Activated CD4-positive, alpha-beta memory T cell treated with anti-CD3 and anti-CD28 coated beads, Interleukin-2, amount 10 ng/mL, durations not matched to agents 7 days and 5 days (primary cell): Measurements from ENCODE around the gene TRAPPC2L. TPM values are rescaled to one million over a fixed set of nuclear protein-coding genes. Genes with fewer than 3 reads are reported as not detected.

ENCODE experiments used
- CTCF ChIA-PET: fragments of 350-600 bp; sonication (Branson Sonifier 250); formaldehyde crosslinking; loops from one replicate; lab custom pipeline; 2021; ENCODE audit warnings: antibody characterized with exemption, inconsistent platforms; lab: Charles Lee
- POLR2A ChIA-PET: fragments of 350-600 bp; sonication (Branson Sonifier 250); formaldehyde crosslinking; loops from one replicate; lab custom pipeline; 2021; ENCODE audit warnings: antibody characterized with exemption; lab: Charles Lee
- DNase-seq: peaks from one replicate; pipeline ENCODE4 v3.0.0-alpha.2; 2020
- H3K27ac Mint-ChIP-seq: one replicate; pipeline ENCODE4 v1.8.0; 2021; ENCODE audit warnings: mild to moderate bottlenecking, mixed read lengths
- H3K27me3 Mint-ChIP-seq: one replicate; pipeline ENCODE4 v1.8.0; 2021; ENCODE audit warnings: mixed read lengths
- H3K36me3 Mint-ChIP-seq: one replicate; pipeline ENCODE4 v1.8.0; 2021; ENCODE audit warnings: low read depth, mixed read lengths
- H3K4me1 Mint-ChIP-seq: one replicate; pipeline ENCODE4 v1.8.0; 2021; ENCODE audit warnings: mixed read lengths
- H3K4me3 Mint-ChIP-seq: one replicate; pipeline ENCODE4 v1.8.0; 2021; ENCODE audit warnings: mild to moderate bottlenecking, mixed read lengths
- H3K9me3 Mint-ChIP-seq: one replicate; pipeline ENCODE4 v1.8.0; 2021; ENCODE audit warnings: mixed read lengths
- total RNA-seq, 2 experiments: library from RNA; stranded (reverse); gene quantifications; one replicate each; pipeline ENCODE4 v1.2.3, GENCODE V29; 2021

Gene TRAPPC2L
- total RNA-seq, 2 experiments from 2014 or later, result 44.9 to 45.8 TPM

DNA sequence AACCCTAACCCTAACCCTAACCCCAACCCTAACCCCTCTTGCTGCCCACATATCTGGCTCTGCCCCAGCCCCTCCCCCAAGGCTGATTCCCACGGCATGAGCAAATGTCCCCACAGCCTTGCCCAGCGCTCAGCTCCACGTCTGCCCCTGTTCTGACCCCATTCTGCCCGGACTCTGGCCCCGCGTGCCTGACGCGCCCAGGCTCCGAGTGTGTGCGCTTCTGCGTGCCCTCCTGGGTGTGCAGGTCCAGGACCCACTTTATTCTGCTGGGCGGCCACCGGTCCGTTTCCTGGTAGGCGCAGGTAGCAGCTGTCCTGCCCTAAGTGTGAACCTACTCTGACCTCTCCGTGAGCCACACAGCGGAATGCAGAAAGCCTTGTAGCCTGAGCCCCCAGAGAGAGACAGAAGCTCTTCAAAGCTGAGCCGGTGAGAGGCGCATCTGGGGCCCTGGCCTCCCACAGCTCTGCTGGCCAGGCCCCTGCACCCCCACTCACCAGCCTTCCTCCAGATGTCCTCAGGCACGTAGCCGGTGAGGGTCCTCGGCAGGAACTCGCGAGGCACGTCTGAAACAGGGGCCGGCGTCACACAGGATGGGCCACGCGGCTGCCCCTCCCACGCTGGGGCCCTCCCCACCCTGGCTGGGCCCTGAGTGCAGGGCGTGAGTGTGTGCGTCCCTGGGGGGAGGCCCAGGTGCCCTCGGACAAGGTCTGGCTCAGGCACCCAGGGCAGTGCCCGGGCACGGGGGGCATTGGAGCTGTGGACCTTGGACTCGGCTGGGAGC is 23.5 kb downstream of the TRAPPC2L start:
- no peak for DNase-seq
- Mint-ChIP-seq H3K4me1 (peaks cover 3% of the 10 kb centered on the region), H3K27ac (no peak overlapping the region), H3K9me3 (no peaks in the 10 kb centered on the region), H3K27me3 (no peaks in the 10 kb centered on the region), H3K36me3 (no peaks in the 10 kb centered on the region), H3K4me3 (no peak overlapping the region)
- ChIA-PET CTCF (no interaction called here), POLR2A (interaction anchor here (0.6 kb wide), 1 partner anchor 23 kb away, joined by 3 read pairs; no protein-coding TSS in a partner anchor)

DNA sequence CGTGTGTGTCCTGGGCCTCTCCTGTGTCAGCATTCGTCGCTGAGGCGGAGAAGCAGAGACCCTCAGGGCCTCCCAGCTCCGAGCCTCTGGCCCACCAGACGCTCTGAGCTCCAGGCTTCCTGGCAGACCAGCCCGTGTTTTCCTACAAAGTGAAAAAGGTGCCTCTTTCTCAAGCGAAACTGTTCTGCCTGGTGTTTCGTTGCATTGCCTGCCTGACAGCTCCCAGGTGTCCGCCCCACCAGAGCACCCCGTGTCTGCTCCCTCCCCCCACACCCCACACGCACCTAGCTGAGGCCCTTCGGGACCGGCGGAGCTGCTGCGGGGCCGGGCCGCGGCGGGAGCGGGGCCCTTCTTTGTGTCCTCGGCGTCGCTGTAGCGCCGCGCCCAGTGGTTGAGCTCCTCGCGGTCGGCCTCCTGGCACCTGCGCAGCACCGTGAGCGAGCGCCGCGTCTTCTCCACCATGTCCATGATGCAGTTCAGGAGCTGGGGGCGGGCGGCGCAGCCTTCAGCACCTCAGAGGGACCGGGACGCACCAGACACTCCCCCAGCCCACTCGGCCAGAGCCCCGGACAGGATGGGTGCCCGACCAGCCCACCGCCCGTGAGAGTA is 24.2 kb downstream of the TRAPPC2L start:
- no peak for DNase-seq
- Mint-ChIP-seq H3K27ac (no peak overlapping the region), H3K9me3 (no peaks in the 10 kb centered on the region), H3K27me3 (no peaks in the 10 kb centered on the region), H3K36me3 (no peaks in the 10 kb centered on the region), H3K4me3 (no peak overlapping the region), H3K4me1 (peaks cover 2% of the 10 kb centered on the region)
- CTCF ChIA-PET, result no interaction called here
- POLR2A ChIA-PET, result interaction anchor here (0.6 kb wide), 1 partner anchor 23 kb away, joined by 3 read pairs; no protein-coding TSS in a partner anchor

- Mint-ChIP-seq H3K9me3 (no peaks in the 10 kb centered on the region), H3K27ac (no peak overlapping the region), H3K4me3 (no peak overlapping the region), H3K4me1 (peaks cover 2% of the 10 kb centered on the region), H3K36me3 (no peaks in the 10 kb centered on the region), H3K27me3 (no peaks in the 10 kb centered on the region)
- no peak for DNase-seq
- ChIA-PET CTCF (no interaction called here), POLR2A (no interaction called here)
Observed at GRCh38 chr16:88881675-88882357, 24.9 kb downstream of the TRAPPC2L start.

DNA sequence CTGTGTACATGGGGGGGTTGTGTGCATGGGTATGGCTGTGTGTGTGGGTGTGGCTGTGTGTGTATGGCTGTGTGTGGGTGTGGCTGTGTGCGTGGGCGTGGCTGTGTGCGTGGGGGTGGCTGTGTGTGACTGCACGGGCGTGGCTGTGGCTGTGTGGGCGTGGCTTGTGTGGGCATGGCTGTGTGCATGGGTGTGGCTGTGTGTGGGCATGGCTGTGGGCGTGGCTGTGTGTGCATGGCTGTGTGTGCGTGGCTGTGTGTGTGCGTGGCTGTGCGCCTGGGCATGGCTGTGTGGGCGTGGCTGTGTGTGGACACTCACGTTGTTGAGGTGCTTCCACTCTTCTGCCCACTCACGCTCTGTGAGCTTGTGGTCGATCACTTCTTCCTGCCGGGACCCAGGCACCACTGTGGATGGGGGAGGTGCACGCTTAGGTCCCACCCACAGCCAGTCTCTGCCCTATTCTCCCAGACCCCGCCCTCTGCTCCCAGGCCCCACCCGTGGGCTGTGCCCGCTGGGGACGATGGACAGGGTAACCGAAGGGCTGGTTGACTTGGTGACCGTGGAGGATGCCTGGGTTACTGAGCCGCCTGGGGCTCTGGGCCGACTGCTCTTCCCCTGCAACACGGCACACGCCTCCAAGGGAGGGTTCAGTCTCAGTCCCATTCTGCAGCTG is 25.6 kb downstream of the TRAPPC2L start:
- CTCF ChIA-PET, result no interaction called here
- peak; percentile 37 for DNase-seq
- POLR2A ChIA-PET, result no interaction called here

GRCh38 chr16:88883117-88883895 is 26.4 kb downstream of the TRAPPC2L start:
- H3K27ac Mint-ChIP-seq, result no peak overlapping the region
- CTCF ChIA-PET, result no interaction called here
- H3K27me3 Mint-ChIP-seq, result no peaks in the 10 kb centered on the region
- no peak overlapping the region for H3K4me3 Mint-ChIP-seq
- H3K36me3 Mint-ChIP-seq, result no peaks in the 10 kb centered on the region
- H3K4me1 Mint-ChIP-seq, result peaks cover 2% of the 10 kb centered on the region
- H3K9me3 Mint-ChIP-seq, result no peaks in the 10 kb centered on the region
- no peak for DNase-seq
- POLR2A ChIA-PET, result no interaction called here

More for the DNA sequence above, 25.6 kb downstream of the TRAPPC2L start:
- no peaks in the 10 kb centered on the region for H3K9me3 Mint-ChIP-seq
- H3K27ac Mint-ChIP-seq, result no peak overlapping the region
- no peak overlapping the region for H3K4me3 Mint-ChIP-seq
- no peaks in the 10 kb centered on the region for H3K36me3 Mint-ChIP-seq
- H3K4me1 Mint-ChIP-seq, result peaks cover 2% of the 10 kb centered on the region
- no peaks in the 10 kb centered on the region for H3K27me3 Mint-ChIP-seq

DNA sequence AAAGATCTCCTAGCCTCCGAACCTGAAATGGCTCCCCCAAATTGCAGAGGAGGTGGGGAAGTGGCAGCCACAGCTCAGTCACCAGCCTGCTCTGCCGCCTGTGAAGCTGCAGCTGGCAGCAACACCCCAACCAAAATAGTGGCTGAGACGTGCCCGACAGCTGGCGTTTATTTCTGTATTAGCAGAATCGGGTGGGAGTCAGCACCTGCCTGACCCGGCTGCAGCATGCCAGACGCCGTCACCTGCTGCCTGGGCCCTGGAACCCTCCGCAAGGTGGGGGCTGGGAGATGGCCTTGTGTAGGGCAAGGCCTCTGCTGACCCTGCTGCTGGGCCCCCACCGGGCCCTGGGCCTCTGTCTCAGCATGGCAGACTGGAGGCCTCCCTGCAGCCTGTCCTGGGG is 27.0 kb downstream of the TRAPPC2L start:
- H3K27ac Mint-ChIP-seq, result no peak overlapping the region
- H3K27me3 Mint-ChIP-seq, result no peaks in the 10 kb centered on the region
- H3K4me1 Mint-ChIP-seq, result peaks cover 2% of the 10 kb centered on the region
- no peaks in the 10 kb centered on the region for H3K36me3 Mint-ChIP-seq
- no peak for DNase-seq
- ChIA-PET CTCF (no interaction called here), POLR2A (no interaction called here)
- no peak overlapping the region for H3K4me3 Mint-ChIP-seq
- no peaks in the 10 kb centered on the region for H3K9me3 Mint-ChIP-seq

DNA sequence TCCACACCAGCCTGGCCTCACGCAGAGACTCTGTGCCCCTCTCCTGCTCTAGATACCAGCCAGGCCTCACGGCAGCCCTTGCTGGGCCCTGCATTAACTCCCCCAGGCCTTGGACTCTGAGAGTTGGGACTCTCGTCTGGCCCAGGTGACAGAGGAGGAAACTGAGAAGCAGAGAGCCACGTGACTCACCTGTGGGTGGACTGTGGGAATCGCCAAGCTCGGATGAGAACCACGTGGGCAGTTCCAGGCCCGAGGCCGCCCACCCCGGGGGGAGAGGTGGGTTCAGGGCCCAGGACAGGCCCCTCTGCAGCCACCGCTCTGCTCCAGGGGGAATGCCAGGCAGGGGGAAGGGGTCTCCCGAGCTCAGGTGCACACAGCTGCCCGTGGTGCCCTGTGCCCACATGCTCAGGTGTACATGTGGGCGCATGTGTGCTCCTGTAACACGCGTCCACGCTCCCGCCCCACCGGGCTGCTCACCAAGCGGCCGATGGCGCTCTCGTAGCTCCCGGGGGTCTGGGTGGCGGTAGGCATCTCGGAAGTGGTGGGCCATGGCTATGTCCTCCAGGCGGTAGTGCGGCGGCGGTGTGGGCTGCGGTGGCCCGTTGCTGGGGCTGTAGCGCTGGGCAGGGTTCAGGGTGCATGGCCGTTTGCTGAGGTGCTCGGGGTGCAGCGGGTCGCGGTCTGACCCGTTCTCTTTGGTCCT is 27.8 kb downstream of the TRAPPC2L start:
- POLR2A ChIA-PET, result no interaction called here
- Mint-ChIP-seq H3K36me3 (no peaks in the 10 kb centered on the region), H3K9me3 (no peaks in the 10 kb centered on the region), H3K27me3 (no peaks in the 10 kb centered on the region), H3K27ac (no peak overlapping the region), H3K4me1 (peaks cover 2% of the 10 kb centered on the region), H3K4me3 (no peak overlapping the region)
- CTCF ChIA-PET, result no interaction called here
- DNase-seq, result no peak

DNA sequence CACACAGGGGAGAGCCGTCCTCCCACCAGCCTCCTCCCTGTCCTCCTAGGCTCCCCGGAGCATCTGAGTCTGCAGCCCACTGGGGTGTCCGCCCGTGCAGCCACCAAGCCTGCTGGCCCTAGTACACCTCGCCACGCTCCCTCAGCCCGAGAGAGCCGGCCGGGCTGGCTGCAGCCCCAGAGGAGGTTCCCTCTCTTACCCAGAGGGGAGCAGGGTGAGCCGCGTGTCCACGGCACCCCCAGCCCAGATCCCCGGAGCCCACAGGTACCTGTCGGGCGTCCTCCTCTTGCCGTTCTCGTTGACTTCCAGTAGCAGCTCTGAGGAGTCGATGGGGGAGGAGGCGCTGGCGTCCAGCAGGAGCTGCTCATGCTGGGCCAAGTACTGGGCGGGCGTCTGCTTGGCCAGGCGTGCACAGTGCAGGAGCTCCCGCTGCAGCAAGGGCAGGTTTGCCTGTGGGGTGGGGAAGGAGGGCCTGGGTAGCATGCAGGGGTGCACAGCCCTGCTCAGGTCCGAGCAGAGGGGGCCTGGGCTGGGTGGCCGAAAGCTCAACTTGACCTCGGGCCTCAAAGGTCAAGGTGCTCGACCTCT is 28.9 kb downstream of the TRAPPC2L start:
- H3K36me3 Mint-ChIP-seq, result no peaks in the 10 kb centered on the region
- ChIA-PET POLR2A (no interaction called here), CTCF (no interaction called here)

DNA sequence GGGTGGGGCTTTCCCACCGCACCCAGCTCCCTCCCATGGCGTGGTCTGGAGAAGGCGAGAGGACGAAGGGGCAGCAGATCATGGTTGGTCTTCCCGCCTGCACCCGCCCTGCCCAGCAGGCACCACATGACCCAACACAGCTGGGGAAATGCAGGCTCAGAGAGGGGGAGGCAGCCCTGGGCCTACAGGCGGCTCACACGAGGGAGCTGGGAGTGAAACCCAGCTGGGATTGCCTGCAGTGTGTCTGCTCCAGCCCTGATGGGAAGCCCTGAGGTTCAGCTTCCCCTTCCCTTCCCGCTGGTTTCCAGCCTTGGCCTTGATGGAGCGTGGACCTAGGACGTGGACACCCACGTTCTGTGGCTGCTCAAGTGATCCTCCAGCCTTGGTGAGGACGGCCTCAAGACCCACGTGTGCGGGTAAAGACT is 29.5 kb downstream of the TRAPPC2L start:
- ChIA-PET POLR2A (no interaction called here), CTCF (no interaction called here)
- Mint-ChIP-seq H3K4me1 (peaks cover 2% of the 10 kb centered on the region), H3K27ac (no peak overlapping the region), H3K36me3 (no peaks in the 10 kb centered on the region), H3K4me3 (no peak overlapping the region), H3K27me3 (no peaks in the 10 kb centered on the region), H3K9me3 (no peaks in the 10 kb centered on the region)
- no peak for DNase-seq

More for the DNA sequence above, 28.9 kb downstream of the TRAPPC2L start:
- H3K27me3 Mint-ChIP-seq, result no peaks in the 10 kb centered on the region
- no peak for DNase-seq
- no peak overlapping the region for H3K4me3 Mint-ChIP-seq
- no peaks in the 10 kb centered on the region for H3K9me3 Mint-ChIP-seq
- peaks cover 2% of the 10 kb centered on the region for H3K4me1 Mint-ChIP-seq
- H3K27ac Mint-ChIP-seq, result no peak overlapping the region

GRCh38 chr16:88886845-88887521 is 30.1 kb downstream of the TRAPPC2L start:
- H3K9me3 Mint-ChIP-seq, result no peaks in the 10 kb centered on the region
- H3K4me1 Mint-ChIP-seq, result peaks cover 2% of the 10 kb centered on the region
- H3K27ac Mint-ChIP-seq, result no peak overlapping the region
- POLR2A ChIA-PET, result no interaction called here
- H3K27me3 Mint-ChIP-seq, result no peaks in the 10 kb centered on the region
- DNase-seq, result no peak
- no peaks in the 10 kb centered on the region for H3K36me3 Mint-ChIP-seq
- CTCF ChIA-PET, result no interaction called here
- no peak overlapping the region for H3K4me3 Mint-ChIP-seq

- CTCF ChIA-PET, result no interaction called here
Observed at GRCh38 chr16:88888057-88888456, 31.1 kb downstream of the TRAPPC2L start.

More at GRCh38 chr16:88888057-88888456, 31.1 kb downstream of the TRAPPC2L start:
- H3K4me1 Mint-ChIP-seq, result no peaks in the 10 kb centered on the region
- H3K27ac Mint-ChIP-seq, result no peak overlapping the region
- H3K36me3 Mint-ChIP-seq, result no peaks in the 10 kb centered on the region
- no peak overlapping the region for H3K4me3 Mint-ChIP-seq
- POLR2A ChIA-PET, result no interaction called here
- no peaks in the 10 kb centered on the region for H3K9me3 Mint-ChIP-seq
- H3K27me3 Mint-ChIP-seq, result no peaks in the 10 kb centered on the region
- no peak for DNase-seq
